ENCODE data around the gene MLLT3. TPM values are rescaled to one million over a fixed set of nuclear protein-coding genes. Genes with fewer than 3 reads are reported as not detected.

MLLT3 gene
- total RNA-seq, 3 donors from 2014 or later (not counting 1 experiment from before 2014, with no cell fraction given): 24.3 to 26.6 (median 25.2) TPM

- 94% methylated on average over 2 of the region's 2 CpGs for WGBS (ENCODE audit: insufficient coverage)
- ATAC-seq (no peak), DNase-seq (no peak)
- Histone ChIP-seq H3K27me3 (ENCODE audit: control insufficient read depth, insufficient read depth, low read length) (no peaks in the 10 kb centered on the region), H3K27ac (ENCODE audit: low read length) (no peak overlapping the region), H3K4me3 (ENCODE audit: low read length) (no peak overlapping the region), H3K4me1 (ENCODE audit: control insufficient read depth, insufficient read depth, low read length) (no peaks in the 10 kb centered on the region), H3K36me3 (ENCODE audit: control insufficient read depth, insufficient read depth, low read length) (no peaks in the 10 kb centered on the region), H3K9me3 (ENCODE audit: control insufficient read depth, insufficient read depth, low read length) (no peaks in the 10 kb centered on the region)
- Mint-ChIP-seq H3K9me3 (no peaks in the 10 kb centered on the region), H3K4me1 (peaks cover 58 to 63% of the 10 kb centered on the region in 2 donors), H3K4me3 (no peak overlapping the region), H3K27me3 (ENCODE audit: low read depth in 2 of 2) (no peaks in the 10 kb centered on the region), H3K27ac (no peak overlapping the region), H3K36me3 (no peaks in the 10 kb centered on the region)
- intact Hi-C loops (cut with micrococcal nuclease): no loop called here
- TF ChIP-seq CTCF (IDR thresholded peaks at IDR 0.05): no peak
Observed at GRCh38 chr9:20500101-20500500, 122.2 kb downstream of the MLLT3 start.

DNA sequence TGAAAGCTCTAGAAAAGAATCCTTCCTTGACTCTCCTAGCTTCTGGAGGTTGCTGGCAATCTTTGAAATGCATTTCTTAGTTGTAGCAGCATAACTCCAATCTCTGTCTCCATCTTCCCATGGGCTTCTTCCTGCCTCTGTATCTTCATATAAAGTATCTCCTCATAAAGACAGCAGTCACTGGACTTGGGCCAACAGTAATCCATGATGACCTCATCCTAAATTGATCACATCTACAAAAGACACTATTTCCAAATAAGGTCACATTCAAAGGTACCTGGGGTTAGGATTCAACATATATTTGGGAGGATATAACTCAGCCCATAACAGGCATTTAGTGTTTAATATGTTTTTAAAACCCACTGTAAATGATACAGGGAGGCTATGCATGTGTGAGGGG, 123.3 kb downstream of the MLLT3 start:
- H3K4me3 Mint-ChIP-seq: no peak overlapping the region

DNA sequence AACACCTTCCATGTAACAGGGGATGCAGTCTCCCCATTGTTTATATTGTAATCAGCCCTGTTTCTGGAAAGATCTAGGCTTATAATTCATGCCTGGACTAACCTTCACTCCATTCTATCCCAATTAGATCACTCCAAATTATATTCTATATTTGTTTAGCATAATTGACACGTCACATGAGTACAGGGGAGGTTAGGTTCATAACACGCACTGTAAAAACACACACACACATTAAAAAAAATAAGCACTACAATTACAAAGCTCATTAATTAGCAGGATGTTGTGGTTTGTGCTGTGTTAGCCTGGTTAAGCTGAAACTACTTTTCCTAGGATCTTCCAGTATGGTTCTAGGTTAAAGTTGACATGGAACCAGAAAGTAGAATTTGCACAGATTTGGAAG, 126.0 kb downstream of the MLLT3 start:
- H3K27ac Mint-ChIP-seq: peak overlapping the region in 1 of 2 donors; percentile 58
- no peak overlapping the region for H3K4me3 Mint-ChIP-seq
- H3K27ac ChIP-seq (ENCODE audit: low read length): no peak overlapping the region
- H3K4me3 ChIP-seq (ENCODE audit: low read length): no peak overlapping the region
- DNase-seq: no peak
- no peaks in the 10 kb centered on the region for H3K36me3 ChIP-seq (ENCODE audit: control insufficient read depth, insufficient read depth, low read length)
- ATAC-seq: no peak
- no peaks in the 10 kb centered on the region for H3K4me1 ChIP-seq (ENCODE audit: control insufficient read depth, insufficient read depth, low read length)
- no CpG with 5 or more reads among the region's 2 CpGs for WGBS (ENCODE audit: insufficient coverage)
- TF ChIP-seq CTCF (IDR thresholded peaks at IDR 0.05): no peak
- H3K27me3 ChIP-seq (ENCODE audit: control insufficient read depth, insufficient read depth, low read length): no peaks in the 10 kb centered on the region
- no peaks in the 10 kb centered on the region for H3K9me3 Mint-ChIP-seq
- no peaks in the 10 kb centered on the region for H3K27me3 Mint-ChIP-seq (ENCODE audit: low read depth in 2 of 2)
- H3K36me3 Mint-ChIP-seq: no peaks in the 10 kb centered on the region
- H3K9me3 ChIP-seq (ENCODE audit: control insufficient read depth, insufficient read depth, low read length): no peaks in the 10 kb centered on the region
- peaks cover 40 to 43% of the 10 kb centered on the region in 2 donors for H3K4me1 Mint-ChIP-seq
- intact Hi-C loops (cut with micrococcal nuclease): no loop called here

More for the DNA sequence above, 123.3 kb downstream of the MLLT3 start:
- Mint-ChIP-seq H3K27me3 (ENCODE audit: low read depth in 2 of 2) (no peaks in the 10 kb centered on the region), H3K27ac (no peak overlapping the region), H3K4me1 (peaks cover 47 to 53% of the 10 kb centered on the region in 2 donors), H3K9me3 (no peaks in the 10 kb centered on the region), H3K36me3 (no peaks in the 10 kb centered on the region)
- Histone ChIP-seq H3K27me3 (ENCODE audit: control insufficient read depth, insufficient read depth, low read length) (no peaks in the 10 kb centered on the region), H3K36me3 (ENCODE audit: control insufficient read depth, insufficient read depth, low read length) (no peaks in the 10 kb centered on the region), H3K27ac (ENCODE audit: low read length) (no peak overlapping the region), H3K9me3 (ENCODE audit: control insufficient read depth, insufficient read depth, low read length) (no peaks in the 10 kb centered on the region), H3K4me3 (ENCODE audit: low read length) (no peak overlapping the region), H3K4me1 (ENCODE audit: control insufficient read depth, insufficient read depth, low read length) (no peaks in the 10 kb centered on the region)
- intact Hi-C loops (cut with micrococcal nuclease): no loop called here
- ATAC-seq (no peak), DNase-seq (no peak)
- no peak for TF ChIP-seq CTCF (IDR thresholded peaks at IDR 0.05)

GRCh38 chr9:20495098-20495497, 127.2 kb downstream of the MLLT3 start:
- no peak overlapping the region for H3K4me3 Mint-ChIP-seq
- H3K27ac Mint-ChIP-seq: no peak overlapping the region
- no peaks in the 10 kb centered on the region for H3K36me3 Mint-ChIP-seq
- WGBS (ENCODE audit: insufficient coverage): 89% methylated on average over 2 of the region's 3 CpGs
- Histone ChIP-seq H3K9me3 (ENCODE audit: control insufficient read depth, insufficient read depth, low read length) (no peaks in the 10 kb centered on the region), H3K36me3 (ENCODE audit: control insufficient read depth, insufficient read depth, low read length) (no peaks in the 10 kb centered on the region), H3K27ac (ENCODE audit: low read length) (no peak overlapping the region), H3K27me3 (ENCODE audit: control insufficient read depth, insufficient read depth, low read length) (no peaks in the 10 kb centered on the region), H3K4me1 (ENCODE audit: control insufficient read depth, insufficient read depth, low read length) (no peaks in the 10 kb centered on the region), H3K4me3 (ENCODE audit: low read length) (no peak overlapping the region)
- ATAC-seq: no peak
- H3K4me1 Mint-ChIP-seq: peaks cover 33 to 36% of the 10 kb centered on the region in 2 donors
- TF ChIP-seq CTCF (IDR thresholded peaks at IDR 0.05): no peak
- no peaks in the 10 kb centered on the region for H3K9me3 Mint-ChIP-seq
- no peak for DNase-seq
- intact Hi-C loops (cut with micrococcal nuclease): no loop called here
- H3K27me3 Mint-ChIP-seq (ENCODE audit: low read depth in 2 of 2): no peaks in the 10 kb centered on the region
